ENCODE results near the gene ZCCHC9.

- TF ChIP-seq CTCF (IDR thresholded peaks at IDR 0.05): no peak
- no peak for TF ChIP-seq POLR2A (IDR thresholded peaks at IDR 0.05)
These were observed 7.4 kb downstream of the ZCCHC9 start for GRCh38 chr5:81308836-81309235.

All from Peyer's patch (tissue), 4 donors.